ENCODE measurements around the gene ATMIN. TPM values are rescaled to one million over a fixed set of nuclear protein-coding genes. Genes with fewer than 3 reads are reported as not detected.

The ATMIN gene
- total RNA-seq, 1 experiment from 2014 or later, result 54.5 TPM

- BruUV-seq (replicated peaks), result no TSS peak
- ChIA-PET POLR2A (no interaction called here), CTCF (no interaction called here)
- Mint-ChIP-seq H3K27ac (ENCODE audit: unreplicated experiment) (no peak overlapping the region), H3K9me3 (ENCODE audit: unreplicated experiment) (no peaks in the 10 kb centered on the region), H3K27me3 (ENCODE audit: insufficient read depth, unreplicated experiment) (no peaks in the 10 kb centered on the region), H3K4me1 (ENCODE audit: low read depth, unreplicated experiment) (peaks cover 38% of the 10 kb centered on the region), H3K36me3 (ENCODE audit: insufficient read depth, unreplicated experiment) (peaks cover 39% of the 10 kb centered on the region), H3K4me3 (ENCODE audit: unreplicated experiment) (no peak overlapping the region)
- peaks cover 29% of the 10 kb centered on the region for H3K4me1 ChIP-seq
- no peak overlapping the region for H3K4me3 ChIP-seq (ENCODE audit: low read depth, low read length)
- DNase-seq, result no peak
- H3K36me3 ChIP-seq (ENCODE audit: control insufficient read depth, insufficient read depth, low read length), result no peaks in the 10 kb centered on the region
- intact Hi-C loops (cut with micrococcal nuclease; ENCODE audit: unreplicated experiment), result loop anchor here (10.0 kb wide), 1 partner anchor 732 kb away; no protein-coding TSS in a partner anchor
- H3K9me3 ChIP-seq, result no peaks in the 10 kb centered on the region
- TF ChIP-seq, protein P1, sequence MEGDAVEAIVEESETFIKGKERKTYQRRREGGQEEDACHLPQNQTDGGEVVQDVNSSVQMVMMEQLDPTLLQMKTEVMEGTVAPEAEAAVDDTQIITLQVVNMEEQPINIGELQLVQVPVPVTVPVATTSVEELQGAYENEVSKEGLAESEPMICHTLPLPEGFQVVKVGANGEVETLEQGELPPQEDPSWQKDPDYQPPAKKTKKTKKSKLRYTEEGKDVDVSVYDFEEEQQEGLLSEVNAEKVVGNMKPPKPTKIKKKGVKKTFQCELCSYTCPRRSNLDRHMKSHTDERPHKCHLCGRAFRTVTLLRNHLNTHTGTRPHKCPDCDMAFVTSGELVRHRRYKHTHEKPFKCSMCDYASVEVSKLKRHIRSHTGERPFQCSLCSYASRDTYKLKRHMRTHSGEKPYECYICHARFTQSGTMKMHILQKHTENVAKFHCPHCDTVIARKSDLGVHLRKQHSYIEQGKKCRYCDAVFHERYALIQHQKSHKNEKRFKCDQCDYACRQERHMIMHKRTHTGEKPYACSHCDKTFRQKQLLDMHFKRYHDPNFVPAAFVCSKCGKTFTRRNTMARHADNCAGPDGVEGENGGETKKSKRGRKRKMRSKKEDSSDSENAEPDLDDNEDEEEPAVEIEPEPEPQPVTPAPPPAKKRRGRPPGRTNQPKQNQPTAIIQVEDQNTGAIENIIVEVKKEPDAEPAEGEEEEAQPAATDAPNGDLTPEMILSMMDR (IDR thresholded peaks at IDR 0.05; ENCODE audit: insufficient read depth in 1 of 2, low read depth in 1 of 2, low read length in 1 of 2, severe bottlenecking in 1 of 2, unreplicated experiment in 1 of 2), result no peak
- H3K27me3 ChIP-seq (replicated peaks; ENCODE audit: control insufficient read depth, insufficient read depth, low read length), result no peaks in the 10 kb centered on the region
These were observed 32.6 kb upstream of the ATMIN start for GRCh38 chr16:81003064-81003463.

DNA sequence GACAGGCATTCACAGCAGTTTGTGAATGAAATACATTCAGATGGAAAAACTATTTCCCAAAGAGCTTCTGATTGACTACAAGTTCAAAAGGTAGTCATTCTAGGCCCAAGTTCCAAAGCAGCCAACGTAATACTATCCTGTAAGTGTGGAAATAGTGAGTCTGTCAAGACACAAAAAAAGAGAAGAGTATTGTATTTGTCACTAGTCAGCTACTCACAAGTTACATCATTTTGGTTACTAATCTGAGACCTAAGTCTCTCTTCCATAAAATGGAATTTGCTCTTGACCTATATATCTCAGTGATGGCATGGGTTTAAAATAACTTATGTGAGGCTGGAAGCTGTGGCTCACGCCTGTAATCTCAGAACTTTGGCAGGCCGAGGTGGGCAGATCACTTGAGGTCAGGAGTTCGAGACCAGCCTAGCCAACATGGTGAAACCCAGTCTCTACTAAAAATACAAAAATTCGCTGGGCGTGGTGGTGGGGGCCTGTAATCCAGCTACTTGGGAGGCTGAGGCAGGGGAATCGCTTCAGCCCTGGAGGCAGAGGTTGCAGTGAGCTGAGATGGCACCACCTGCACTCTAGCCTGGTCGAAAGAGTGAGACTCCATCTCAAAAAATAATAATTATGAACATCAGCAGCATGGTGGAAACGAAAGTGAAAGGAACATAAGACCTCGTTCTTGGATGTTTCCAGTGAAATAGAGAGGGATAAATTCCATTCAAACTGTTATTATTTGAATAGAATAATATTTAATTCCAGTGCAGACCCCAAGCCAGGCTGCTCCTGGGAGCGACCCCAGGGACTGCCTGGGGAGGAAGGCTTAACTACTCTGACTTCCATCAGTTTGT is 31.8 kb upstream of the ATMIN start:
- intact Hi-C loops (cut with micrococcal nuclease; ENCODE audit: unreplicated experiment), result loop anchor here (1.0 to 10.0 kb wide), 2 partner anchors 73 to 731 kb away; partner anchors contain the start of gene C16orf46
- H3K4me3 ChIP-seq (ENCODE audit: low read depth, low read length), result no peak overlapping the region
- no peaks in the 10 kb centered on the region for H3K9me3 ChIP-seq

More for the DNA sequence above, 31.8 kb upstream of the ATMIN start:
- ChIA-PET POLR2A (interaction anchor here (0.9 kb wide), 1 partner anchor 11 kb away, joined by 4 read pairs; no protein-coding TSS in a partner anchor), CTCF (interaction anchor here (0.9 to 1.5 kb wide), 3 partner anchors 11 to 32 kb away, joined by 4 to 7 read pairs (median 5); partner anchors contain the start of gene ATMIN)
- TF ChIP-seq, protein P1 (IDR thresholded peaks at IDR 0.05; ENCODE audit: insufficient read depth in 1 of 2, low read depth in 1 of 2, low read length in 1 of 2, severe bottlenecking in 1 of 2, unreplicated experiment in 1 of 2), result no peak
- H3K27me3 Mint-ChIP-seq (ENCODE audit: insufficient read depth, unreplicated experiment), result no peaks in the 10 kb centered on the region
- no peaks in the 10 kb centered on the region for H3K36me3 ChIP-seq (ENCODE audit: control insufficient read depth, insufficient read depth, low read length)
- H3K4me1 ChIP-seq, result peaks cover 28% of the 10 kb centered on the region
- no peak overlapping the region for H3K4me3 Mint-ChIP-seq (ENCODE audit: unreplicated experiment)
- no peak for DNase-seq
- no peak overlapping the region for H3K27ac Mint-ChIP-seq (ENCODE audit: unreplicated experiment)
- no TSS peak for BruUV-seq (replicated peaks)
- peaks cover 40% of the 10 kb centered on the region for H3K36me3 Mint-ChIP-seq (ENCODE audit: insufficient read depth, unreplicated experiment)
- peaks cover 30% of the 10 kb centered on the region for H3K4me1 Mint-ChIP-seq (ENCODE audit: low read depth, unreplicated experiment)
- H3K9me3 Mint-ChIP-seq (ENCODE audit: unreplicated experiment), result no peaks in the 10 kb centered on the region
- no peaks in the 10 kb centered on the region for H3K27me3 ChIP-seq (replicated peaks; ENCODE audit: control insufficient read depth, insufficient read depth, low read length)

Measured in Caco-2 (cell line).